MM.1S (cell line): ENCODE data around the gene FGFRL1.

ENCODE experiments used
- DNase-seq: peaks from one replicate; pipeline ENCODE4 v3.0.0-alpha.2; 2015
- H2AFZ ChIP-seq: fragments of 300-600 bp; sonication (generic); 2 replicates; pipeline ENCODE4 v1.6.0; 2016; ENCODE audit warnings: antibody characterized with exemption, low read length
- H3F3A ChIP-seq: fragments of 300-600 bp; sonication (generic); 2 replicates; pipeline ENCODE4 v1.6.1; 2016; ENCODE audit warnings: mild to moderate bottlenecking, antibody characterized with exemption, low read length, moderate library complexity, mixed read lengths; ENCODE audit not compliant: insufficient read depth
- H3K27ac ChIP-seq: fragments of 300-600 bp; sonication (generic); 2 replicates; pipeline ENCODE4 v1.5.1; 2016; ENCODE audit warnings: mild to moderate bottlenecking, low read length
- H3K27me3 ChIP-seq: fragments of 300-600 bp; sonication (generic); replicated peaks from 2 replicates; pipeline ENCODE4 v1.6.0; 2016; ENCODE audit warnings: low read length; ENCODE audit not compliant: insufficient read depth
- H3K36me3 ChIP-seq: fragments of 300-600 bp; sonication (generic); replicated peaks from 2 replicates; pipeline ENCODE4 v1.6.1; 2016; ENCODE audit warnings: mild to moderate bottlenecking, low read length, mixed read lengths; ENCODE audit not compliant: insufficient read depth
- H3K4me1 ChIP-seq: fragments of 300-600 bp; sonication (generic); 2 replicates; pipeline ENCODE4 v1.6.1; 2016; ENCODE audit warnings: low read length, mixed read lengths
- H3K4me2 ChIP-seq: fragments of 300-600 bp; sonication (generic); 2 replicates; pipeline ENCODE4 v1.6.0; 2016; ENCODE audit warnings: low read depth, low read length
- H3K4me3 ChIP-seq: fragments of 300-600 bp; sonication (generic); 2 replicates; pipeline ENCODE4 v1.5.1; 2016; ENCODE audit warnings: low read length, mixed read lengths
- H3K79me2 ChIP-seq: fragments of 300-600 bp; sonication (generic); 2 replicates; pipeline ENCODE4 v1.6.1; 2016; ENCODE audit warnings: mixed run types, low read length, mixed read lengths
- H3K9ac ChIP-seq: fragments of 300-600 bp; sonication (generic); 2 replicates; pipeline ENCODE4 v1.6.1; 2016; ENCODE audit warnings: low read length, mixed read lengths
- H3K9me2 ChIP-seq: fragments of 300-600 bp; sonication (generic); replicated peaks from 2 replicates; pipeline ENCODE4 v1.6.1; 2016; ENCODE audit warnings: mild to moderate bottlenecking, low read length, mixed read lengths; ENCODE audit not compliant: insufficient read depth
- H3K9me3 ChIP-seq: fragments of 300-600 bp; sonication (generic); replicated peaks from 2 replicates; pipeline ENCODE4 v1.6.1; 2016; ENCODE audit warnings: mild to moderate bottlenecking, low read length, mixed read lengths; ENCODE audit not compliant: insufficient read depth
- H4K20me1 ChIP-seq: fragments of 300-600 bp; sonication (generic); 2 replicates; pipeline ENCODE4 v1.6.1; 2016; ENCODE audit warnings: mild to moderate bottlenecking, low read length, moderate library complexity, mixed read lengths; ENCODE audit not compliant: insufficient read depth
- EZH2 ChIP-seq: fragments of 300-600 bp; sonication (generic); optimal IDR thresholded peaks from 2 replicates; pipeline ENCODE3; 2017; ENCODE audit warnings: low read depth, mild to moderate bottlenecking, antibody characterized with exemption, low read length, mixed read lengths
- EZH2phosphoT487 ChIP-seq: fragments of 300-600 bp; sonication (generic); IDR thresholded peaks from 2 replicates; pipeline ENCODE4 v1.6.1; 2018; ENCODE audit warnings: antibody characterized with exemption, low read length
- TF ChIP-seq, protein P1 (sequence below): fragments of 300-600 bp; sonication (generic); IDR thresholded peaks from 2 replicates; pipeline ENCODE4 v1.5.1; 2016; ENCODE audit warnings: antibody characterized with exemption, low read length, mixed read lengths

The FGFRL1 gene

DNA sequence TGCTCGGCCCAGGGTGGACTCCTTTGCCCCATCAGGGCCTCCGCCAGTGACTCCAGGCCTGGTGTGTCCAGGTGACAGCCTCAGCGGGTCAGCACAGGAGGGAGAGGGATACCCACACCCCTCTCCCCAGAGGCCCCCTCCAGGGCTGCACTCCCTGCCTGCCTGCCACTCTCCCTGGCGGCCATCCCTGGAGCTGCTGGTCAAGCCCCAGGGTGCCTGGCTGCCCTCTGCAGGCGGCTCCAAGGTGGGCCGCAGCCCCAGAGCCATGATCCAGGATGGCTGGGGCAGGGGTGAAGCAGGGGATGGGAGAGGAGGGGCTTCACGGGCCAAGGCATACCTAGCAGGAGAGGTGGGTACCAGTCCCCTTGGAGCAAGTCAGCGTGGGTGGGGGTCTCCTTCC is 3.8 kb downstream of the FGFRL1 start:
- no peaks in the 10 kb centered on the region for H4K20me1 ChIP-seq
- no peaks in the 10 kb centered on the region for H3K27me3 ChIP-seq
- no peak overlapping the region for H3K9ac ChIP-seq
- no peaks in the 10 kb centered on the region for H3F3A ChIP-seq
- H3K4me1 ChIP-seq = no peaks in the 10 kb centered on the region
- no peak overlapping the region for H3K4me3 ChIP-seq
- no peaks in the 10 kb centered on the region for H3K36me3 ChIP-seq
- H3K9me3 ChIP-seq = no peaks in the 10 kb centered on the region
- H2AFZ ChIP-seq = no peak overlapping the region
- no peak for DNase-seq
- no peak overlapping the region for H3K4me2 ChIP-seq
- no peak overlapping the region for H3K27ac ChIP-seq
- TF ChIP-seq, protein P1, sequence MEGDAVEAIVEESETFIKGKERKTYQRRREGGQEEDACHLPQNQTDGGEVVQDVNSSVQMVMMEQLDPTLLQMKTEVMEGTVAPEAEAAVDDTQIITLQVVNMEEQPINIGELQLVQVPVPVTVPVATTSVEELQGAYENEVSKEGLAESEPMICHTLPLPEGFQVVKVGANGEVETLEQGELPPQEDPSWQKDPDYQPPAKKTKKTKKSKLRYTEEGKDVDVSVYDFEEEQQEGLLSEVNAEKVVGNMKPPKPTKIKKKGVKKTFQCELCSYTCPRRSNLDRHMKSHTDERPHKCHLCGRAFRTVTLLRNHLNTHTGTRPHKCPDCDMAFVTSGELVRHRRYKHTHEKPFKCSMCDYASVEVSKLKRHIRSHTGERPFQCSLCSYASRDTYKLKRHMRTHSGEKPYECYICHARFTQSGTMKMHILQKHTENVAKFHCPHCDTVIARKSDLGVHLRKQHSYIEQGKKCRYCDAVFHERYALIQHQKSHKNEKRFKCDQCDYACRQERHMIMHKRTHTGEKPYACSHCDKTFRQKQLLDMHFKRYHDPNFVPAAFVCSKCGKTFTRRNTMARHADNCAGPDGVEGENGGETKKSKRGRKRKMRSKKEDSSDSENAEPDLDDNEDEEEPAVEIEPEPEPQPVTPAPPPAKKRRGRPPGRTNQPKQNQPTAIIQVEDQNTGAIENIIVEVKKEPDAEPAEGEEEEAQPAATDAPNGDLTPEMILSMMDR = no peak
- TF ChIP-seq EZH2 = no peak
- TF ChIP-seq EZH2phosphoT487 = no peak
- H3K9me2 ChIP-seq = no peaks in the 10 kb centered on the region
- H3K79me2 ChIP-seq = no peaks in the 10 kb centered on the region

DNA sequence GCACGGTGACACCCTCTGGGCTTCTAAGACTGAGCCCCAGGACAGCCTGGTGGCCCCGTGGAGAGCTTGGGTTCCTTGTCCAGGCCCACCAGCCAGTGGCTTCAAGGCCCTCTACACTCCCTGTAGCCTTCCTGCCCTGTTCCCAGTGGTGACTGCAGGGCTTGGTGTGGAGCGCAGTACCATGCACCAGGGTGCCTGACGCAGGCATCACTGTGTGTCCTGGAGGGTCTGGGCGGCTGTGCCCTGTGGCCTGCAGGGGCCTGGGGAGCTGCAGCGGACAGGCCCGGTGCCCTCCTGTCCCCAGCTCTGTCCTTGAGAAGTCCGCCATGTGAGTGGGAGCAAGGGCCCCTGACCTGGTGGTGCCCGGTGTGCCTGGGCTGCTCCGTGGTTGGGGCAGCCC is 4.3 kb downstream of the FGFRL1 start:
- TF ChIP-seq EZH2phosphoT487 = no peak
- TF ChIP-seq EZH2 = no peak
- TF ChIP-seq, protein P1 = no peak
- Histone ChIP-seq H3K4me2 (no peak overlapping the region), H2AFZ (no peak overlapping the region), H3K9me3 (no peaks in the 10 kb centered on the region), H3K79me2 (no peaks in the 10 kb centered on the region), H3K4me1 (no peaks in the 10 kb centered on the region), H3K9me2 (no peaks in the 10 kb centered on the region), H3F3A (no peaks in the 10 kb centered on the region), H3K27me3 (no peaks in the 10 kb centered on the region), H4K20me1 (no peaks in the 10 kb centered on the region), H3K27ac (no peak overlapping the region), H3K36me3 (no peaks in the 10 kb centered on the region), H3K9ac (no peak overlapping the region), H3K4me3 (no peak overlapping the region)
- DNase-seq = no peak

DNA sequence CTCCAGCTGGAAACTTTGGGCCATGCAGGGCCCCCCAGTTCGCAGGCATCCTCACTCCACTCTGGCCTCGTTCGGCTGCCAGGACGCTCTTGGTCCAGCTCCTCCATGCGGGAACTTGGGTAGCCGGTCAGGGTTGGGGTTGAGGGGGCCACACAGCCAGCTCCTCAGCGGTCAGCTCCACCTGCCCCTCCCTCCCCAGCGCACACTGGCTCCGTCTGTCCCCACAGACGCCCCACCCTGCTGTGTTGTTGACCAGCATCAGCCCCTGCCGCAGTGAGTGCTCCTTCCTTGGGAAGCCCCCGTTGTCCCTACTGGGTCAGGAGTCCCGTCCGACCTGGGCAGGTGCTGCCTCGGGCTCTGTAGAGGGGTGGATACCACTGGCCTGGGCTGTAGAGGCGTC is 5.8 kb downstream of the FGFRL1 start:
- H3K4me2 ChIP-seq = no peak overlapping the region
- H3F3A ChIP-seq = no peaks in the 10 kb centered on the region
- TF ChIP-seq EZH2 (no peak), EZH2phosphoT487 (no peak)
- TF ChIP-seq, protein P1 = no peak
- H3K9me3 ChIP-seq = no peaks in the 10 kb centered on the region
- no peak overlapping the region for H3K9ac ChIP-seq
- no peaks in the 10 kb centered on the region for H4K20me1 ChIP-seq
- DNase-seq = no peak
- no peaks in the 10 kb centered on the region for H3K27me3 ChIP-seq
- H2AFZ ChIP-seq = no peak overlapping the region
- H3K79me2 ChIP-seq = no peaks in the 10 kb centered on the region
- no peak overlapping the region for H3K4me3 ChIP-seq
- no peaks in the 10 kb centered on the region for H3K36me3 ChIP-seq
- H3K4me1 ChIP-seq = no peaks in the 10 kb centered on the region
- no peak overlapping the region for H3K27ac ChIP-seq
- no peaks in the 10 kb centered on the region for H3K9me2 ChIP-seq
